AG04450 (cell line): ENCODE results near the gene KSR2. TPM values are rescaled to one million over a fixed set of nuclear protein-coding genes. Genes with fewer than 3 reads are reported as not detected.

Experiments used
- CTCF ChIA-PET: fragments of 300-600, 350-600 bp; formaldehyde crosslinking; extraction: SDS; loops from one replicate; lab custom pipeline; 2022; ENCODE audit warnings: antibody characterized with exemption, inconsistent platforms; lab: Charles Lee
- POLR2A ChIA-PET: fragments of 350-600 bp; formaldehyde crosslinking; extraction: SDS; loops from one replicate; lab custom pipeline; 2021; ENCODE audit warnings: antibody characterized with exemption, inconsistent platforms; lab: Yijun Ruan, JAX
- DNase-seq: peaks from one replicate; pipeline ENCODE4 v3.0.0-alpha.2; 2011; ENCODE audit warnings: low read depth, low spot score
- H3K27ac ChIP-seq: one replicate; pipeline ENCODE4 v1.5.1; 2012; ENCODE audit warnings: low read depth, low read length, control low read depth
- H3K27me3 ChIP-seq: one replicate; pipeline ENCODE4 v1.6.0; 2012; ENCODE audit warnings: low read length; ENCODE audit not compliant: control insufficient read depth, insufficient read depth
- H3K4me3 ChIP-seq: 2 replicates; pipeline ENCODE4 v1.5.1; 2011; ENCODE audit warnings: mild to moderate bottlenecking, low read depth, low read length, control low read depth
- H3K9me3 ChIP-seq: 2 replicates; pipeline ENCODE4 v1.5.1; 2012; ENCODE audit warnings: low read length; ENCODE audit not compliant: control insufficient read depth, insufficient read depth
- CTCF ChIP-seq: IDR thresholded peaks from 2 replicates; pipeline ENCODE4 v1.5.1; 2011; ENCODE audit warnings: low read depth, low read length, control low read depth, inconsistent platforms
- polyA plus RNA-seq: library from polyadenylated mRNA; depleted of rRNA; stranded (reverse); fragments of >200 nt; gene quantifications from 2 replicates; pipeline ENCODE4 v1.2.3, GENCODE V29; 2011

The KSR2 gene
- polyA plus RNA-seq, 1 experiment: not detected

GRCh38 chr12:117981267-117981666, 12.5 kb upstream of the KSR2 start:
- no peak for DNase-seq
- Histone ChIP-seq H3K27ac (no peak overlapping the region), H3K9me3 (no peaks in the 10 kb centered on the region), H3K4me3 (no peak overlapping the region), H3K27me3 (no peaks in the 10 kb centered on the region)
- CTCF ChIA-PET: no interaction called here
- POLR2A ChIA-PET: no interaction called here
- TF ChIP-seq CTCF: no peak

GRCh38 chr12:117980616-117981015, 11.8 kb upstream of the KSR2 start:
- TF ChIP-seq CTCF: no peak
- no peak for DNase-seq
- Histone ChIP-seq H3K27me3 (no peaks in the 10 kb centered on the region), H3K4me3 (no peak overlapping the region), H3K27ac (no peak overlapping the region), H3K9me3 (no peaks in the 10 kb centered on the region)
- CTCF ChIA-PET: no interaction called here
- POLR2A ChIA-PET: no interaction called here

GRCh38 chr12:117977373-117977772, 8.6 kb upstream of the KSR2 start:
- Histone ChIP-seq H3K27ac (no peak overlapping the region), H3K4me3 (no peak overlapping the region), H3K9me3 (no peaks in the 10 kb centered on the region), H3K27me3 (no peaks in the 10 kb centered on the region)
- no peak for TF ChIP-seq CTCF
- ChIA-PET CTCF (no interaction called here), POLR2A (no interaction called here)
- no peak for DNase-seq

GRCh38 chr12:117975006-117975405, 6.2 kb upstream of the KSR2 start:
- Histone ChIP-seq H3K4me3 (no peak overlapping the region), H3K27ac (no peak overlapping the region), H3K27me3 (peaks cover 4% of the 10 kb centered on the region), H3K9me3 (no peaks in the 10 kb centered on the region)
- TF ChIP-seq CTCF: no peak
- ChIA-PET POLR2A (no interaction called here), CTCF (no interaction called here)
- DNase-seq: no peak

GRCh38 chr12:117972301-117972700, 3.5 kb upstream of the KSR2 start:
- H3K27ac ChIP-seq: no peak overlapping the region
- no peak for DNase-seq
- no peak for TF ChIP-seq CTCF
- no peaks in the 10 kb centered on the region for H3K9me3 ChIP-seq
- POLR2A ChIA-PET: no interaction called here
- CTCF ChIA-PET: interaction anchor here (1.0 kb wide), 1 partner anchor 97 kb away, joined by 13 read pairs; no protein-coding TSS in a partner anchor
- H3K4me3 ChIP-seq: no peak overlapping the region
- peaks cover 20% of the 10 kb centered on the region for H3K27me3 ChIP-seq
